HUES6 (cell line): Measurements from ENCODE around the gene RWDD2A.
"Not testable (repeated sequence)": the region's sequence is repeated elsewhere in the genome, so short reads cannot be mapped to it uniquely, and the experiment has no call there.

Experiments used
- H3K27ac ChIP-seq: 2 replicates; pipeline ENCODE4 v1.7.0; 2013; ENCODE audit warnings: low read depth, mild to moderate bottlenecking, low read length, inconsistent platforms
- H3K27me3 ChIP-seq: 2 replicates; pipeline ENCODE4 v1.6.1; 2013; ENCODE audit warnings: low read length; ENCODE audit not compliant: control insufficient read depth, insufficient read depth
- H3K36me3 ChIP-seq: 2 replicates; pipeline ENCODE4 v1.6.1; 2013; ENCODE audit warnings: low read length; ENCODE audit not compliant: control insufficient read depth, insufficient read depth
- H3K4me1 ChIP-seq: 2 replicates; pipeline ENCODE4 v1.6.1; 2013; ENCODE audit warnings: low read length; ENCODE audit not compliant: control insufficient read depth, insufficient read depth
- H3K4me3 ChIP-seq: 2 replicates; pipeline ENCODE4 v1.5.1; 2013; ENCODE audit warnings: low read depth, low read length
- H3K9ac ChIP-seq: one replicate; pipeline ENCODE4 v1.6.1; 2013; ENCODE audit warnings: mild to moderate bottlenecking, low read length
- H3K9me3 ChIP-seq: 2 replicates; pipeline ENCODE4 v1.6.1; 2013; ENCODE audit warnings: low read depth, low read length; ENCODE audit not compliant: control insufficient read depth, insufficient read depth

RWDD2A gene

GRCh38 chr6:83180426-83180950, 12.7 kb upstream of the RWDD2A start:
- Histone ChIP-seq H3K27ac (no peak overlapping the region), H3K9me3 (no peaks in the 10 kb centered on the region), H3K4me3 (no peak overlapping the region), H3K4me1 (peaks cover 3% of the 10 kb centered on the region; the same call in 1 of the 2 replicates), H3K9ac (no peak overlapping the region), H3K27me3 (no peaks in the 10 kb centered on the region), H3K36me3 (peaks cover 93% of the 10 kb centered on the region)

GRCh38 chr6:83182114-83182513, 11.0 kb upstream of the RWDD2A start:
- H3K4me3 ChIP-seq = no peak overlapping the region
- no peak overlapping the region for H3K27ac ChIP-seq

GRCh38 chr6:83183082-83183828, 9.9 kb upstream of the RWDD2A start:
- H3K36me3 ChIP-seq = peaks cover 89% of the 10 kb centered on the region
- no peak overlapping the region for H3K27ac ChIP-seq
- no peaks in the 10 kb centered on the region for H3K27me3 ChIP-seq

More at GRCh38 chr6:83182114-83182513, 11.0 kb upstream of the RWDD2A start:
- Histone ChIP-seq H3K36me3 (peaks cover 92% of the 10 kb centered on the region), H3K9me3 (no peaks in the 10 kb centered on the region), H3K27me3 (no peaks in the 10 kb centered on the region), H3K4me1 (peaks cover 3% of the 10 kb centered on the region; the same call in 1 of the 2 replicates), H3K9ac (no peak overlapping the region)

GRCh38 chr6:83185096-83185495, 8.1 kb upstream of the RWDD2A start:
- no peaks in the 10 kb centered on the region for H3K27me3 ChIP-seq
- H3K9me3 ChIP-seq = no peaks in the 10 kb centered on the region
- no peak overlapping the region for H3K9ac ChIP-seq
- H3K27ac ChIP-seq = no peak overlapping the region
- peaks cover 3% of the 10 kb centered on the region; the same call in 1 of the 2 replicates for H3K4me1 ChIP-seq
- peaks cover 93% of the 10 kb centered on the region for H3K36me3 ChIP-seq
- H3K4me3 ChIP-seq = no peak overlapping the region

More at GRCh38 chr6:83183082-83183828, 9.9 kb upstream of the RWDD2A start:
- Histone ChIP-seq H3K9me3 (no peaks in the 10 kb centered on the region), H3K9ac (no peak overlapping the region), H3K4me3 (no peak overlapping the region), H3K4me1 (peaks cover 3% of the 10 kb centered on the region; the same call in 1 of the 2 replicates)

- Histone ChIP-seq H3K4me1 (no peaks in the 10 kb centered on the region), H3K9ac (no peak overlapping the region), H3K36me3 (peaks cover 73% of the 10 kb centered on the region), H3K9me3 (no peaks in the 10 kb centered on the region), H3K27me3 (no peaks in the 10 kb centered on the region), H3K27ac (no peak overlapping the region), H3K4me3 (no peak overlapping the region)
Measured at GRCh38 chr6:83188501-83188900, 4.7 kb upstream of the RWDD2A start.

GRCh38 chr6:83190626-83191025, 2.5 kb upstream of the RWDD2A start:
- H3K9me3 ChIP-seq = no peaks in the 10 kb centered on the region
- H3K27ac ChIP-seq = no peak overlapping the region
- no peak overlapping the region; the same call in 1 of the 2 replicates for H3K4me3 ChIP-seq
- no peaks in the 10 kb centered on the region for H3K4me1 ChIP-seq
- H3K9ac ChIP-seq = no peak overlapping the region
- H3K36me3 ChIP-seq = peaks cover 56% of the 10 kb centered on the region
- H3K27me3 ChIP-seq = no peaks in the 10 kb centered on the region

GRCh38 chr6:83191974-83192373, 1.2 kb upstream of the RWDD2A start:
- not testable (repeated sequence) for H3K4me1 ChIP-seq, H3K27me3 ChIP-seq, H3K27ac ChIP-seq, H3K9me3 ChIP-seq
- Histone ChIP-seq H3K36me3 (peaks cover 54% of the 10 kb centered on the region), H3K4me3 (peak overlapping the region; percentile 95), H3K9ac (peak overlapping the region; percentile 84)

GRCh38 chr6:83192456-83192855, 701 bp upstream of the RWDD2A start:
- H3K9me3 ChIP-seq = no peaks in the 10 kb centered on the region
- peak overlapping the region; percentile 64; the same call in 1 of the 2 replicates for H3K27ac ChIP-seq
- H3K4me3 ChIP-seq = peak overlapping the region; percentile 95
- no peaks in the 10 kb centered on the region for H3K27me3 ChIP-seq
- peak overlapping the region; percentile 84 for H3K9ac ChIP-seq
- H3K4me1 ChIP-seq = no peaks in the 10 kb centered on the region
- peaks cover 49% of the 10 kb centered on the region for H3K36me3 ChIP-seq

GRCh38 chr6:83193747-83194566, 800 bp downstream of the RWDD2A start:
- H3K27ac ChIP-seq = peak overlapping the region; percentile 64; the same call in 1 of the 2 replicates
- no peaks in the 10 kb centered on the region for H3K27me3 ChIP-seq
- H3K9me3 ChIP-seq = no peaks in the 10 kb centered on the region
- H3K36me3 ChIP-seq = peaks cover 37% of the 10 kb centered on the region
- no peaks in the 10 kb centered on the region for H3K4me1 ChIP-seq
- peak overlapping the region; percentile 84 for H3K9ac ChIP-seq
- H3K4me3 ChIP-seq = peak overlapping the region; percentile 95

GRCh38 chr6:83198486-83199172, 5.5 kb downstream of the RWDD2A start:
- Histone ChIP-seq H3K9ac (no peak overlapping the region), H3K9me3 (no peaks in the 10 kb centered on the region), H3K4me3 (no peak overlapping the region)

More at GRCh38 chr6:83198486-83199172, 5.5 kb downstream of the RWDD2A start:
- Histone ChIP-seq H3K36me3 (peaks cover 14% of the 10 kb centered on the region), H3K4me1 (no peaks in the 10 kb centered on the region), H3K27me3 (no peaks in the 10 kb centered on the region), H3K27ac (no peak overlapping the region)
